Medulla oblongata (tissue), 1 donor: ENCODE results near the gene TRIM59.

Experiments used
- DNase-seq: peaks from one replicate; pipeline ENCODE4 v3.0.0-alpha.2; 2015; ENCODE audit errors: extremely low spot score

The TRIM59 gene

DNA sequence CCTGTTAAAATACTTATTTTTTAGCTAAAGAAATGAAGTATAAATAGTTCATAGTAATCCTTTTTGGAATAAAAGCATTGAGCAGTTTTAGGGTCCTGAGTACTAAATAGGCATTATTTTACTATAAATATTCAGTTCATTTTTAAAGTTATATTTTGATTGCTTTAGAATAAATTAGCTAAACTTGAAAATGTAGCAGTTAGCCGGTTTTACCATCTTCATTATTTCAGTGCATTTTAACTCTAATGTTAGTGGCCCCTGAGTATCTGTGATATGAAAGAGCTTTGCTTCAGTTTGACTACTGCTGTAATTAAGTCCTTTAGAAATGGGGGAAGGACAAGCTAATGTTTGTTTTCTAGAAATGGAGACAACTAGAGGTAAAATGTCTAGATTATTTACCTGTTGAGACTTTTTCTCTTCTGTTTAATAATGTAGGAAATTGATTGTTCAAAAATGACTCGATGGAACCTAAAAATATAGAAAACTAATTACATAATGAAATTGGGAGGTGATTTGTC lies 46.5 kb downstream of the TRIM59 start:
- no peak for DNase-seq

DNA sequence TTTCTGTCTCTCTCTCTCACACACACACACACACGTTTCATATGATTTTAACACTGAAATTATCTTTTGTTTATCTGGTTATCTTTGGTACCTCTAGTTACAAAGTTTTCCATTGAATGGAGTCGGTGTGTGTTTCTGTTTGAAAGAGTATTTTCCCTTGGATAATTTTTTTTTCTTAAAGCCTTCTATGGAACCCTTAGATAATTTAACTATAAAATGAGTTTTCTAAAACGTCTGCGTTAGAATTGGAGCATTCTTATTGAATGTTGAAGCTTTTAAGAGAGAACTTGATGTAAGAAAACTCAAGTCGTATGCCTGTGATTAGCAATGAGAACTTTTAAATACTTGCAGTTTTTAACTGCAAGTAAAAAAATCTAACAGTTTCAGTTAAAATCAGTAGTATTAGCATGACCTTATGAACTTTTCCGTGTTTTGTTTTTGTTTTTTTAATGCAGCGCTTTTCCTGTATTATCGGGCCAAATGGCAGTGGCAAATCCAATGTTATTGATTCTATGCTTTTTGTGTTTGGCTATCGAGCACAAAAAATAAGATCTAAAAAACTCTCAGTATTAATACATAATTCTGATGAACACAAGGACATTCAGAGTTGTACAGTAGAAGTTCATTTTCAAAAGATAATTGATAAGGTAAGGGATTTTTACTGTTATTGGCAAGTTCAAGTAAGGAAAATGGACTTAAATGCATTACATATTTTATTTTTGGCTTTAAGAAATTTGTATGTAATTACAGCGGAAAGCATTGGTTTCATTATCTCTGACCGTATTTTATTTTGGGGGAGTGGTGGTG lies 47.2 kb downstream of the TRIM59 start:
- no peak for DNase-seq

DNA sequence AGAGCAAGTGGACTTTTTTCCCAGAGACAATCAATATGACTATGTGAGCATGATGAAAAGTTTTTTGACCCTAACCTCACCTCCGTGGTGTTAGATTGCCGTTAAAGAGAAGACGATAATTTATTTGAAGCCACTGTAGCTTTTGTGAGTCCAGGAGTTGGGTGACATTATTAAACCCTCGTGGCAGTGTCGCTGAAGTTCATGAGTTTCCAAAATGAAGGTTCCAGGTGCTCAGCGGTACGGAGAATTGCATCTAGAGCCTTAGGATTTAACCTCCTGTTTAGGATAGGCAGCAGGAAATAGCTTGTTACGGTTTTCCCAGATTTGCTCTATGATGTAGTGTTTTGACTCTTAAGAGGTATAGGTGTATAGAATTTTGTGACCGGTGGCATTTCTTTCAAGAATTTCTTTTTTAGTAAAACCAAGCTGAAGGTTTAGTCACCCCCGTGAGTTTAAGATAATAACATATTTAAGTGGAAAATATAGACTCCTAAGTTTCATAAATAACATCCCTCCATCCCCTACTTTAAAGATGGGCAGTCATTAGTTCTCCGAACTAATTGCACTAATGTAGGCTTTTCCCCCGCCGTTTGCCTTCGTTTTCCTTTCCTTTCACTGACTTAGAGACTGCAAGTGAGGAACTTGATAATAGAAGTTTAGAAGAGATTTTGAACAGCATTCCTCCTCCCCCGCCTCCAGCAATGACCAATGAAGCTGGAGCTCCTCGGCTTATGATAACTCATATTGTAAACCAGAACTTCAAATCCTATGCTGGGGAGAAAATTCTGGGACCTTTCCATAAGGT lies 48.1 kb downstream of the TRIM59 start:
- DNase-seq: no peak

DNA sequence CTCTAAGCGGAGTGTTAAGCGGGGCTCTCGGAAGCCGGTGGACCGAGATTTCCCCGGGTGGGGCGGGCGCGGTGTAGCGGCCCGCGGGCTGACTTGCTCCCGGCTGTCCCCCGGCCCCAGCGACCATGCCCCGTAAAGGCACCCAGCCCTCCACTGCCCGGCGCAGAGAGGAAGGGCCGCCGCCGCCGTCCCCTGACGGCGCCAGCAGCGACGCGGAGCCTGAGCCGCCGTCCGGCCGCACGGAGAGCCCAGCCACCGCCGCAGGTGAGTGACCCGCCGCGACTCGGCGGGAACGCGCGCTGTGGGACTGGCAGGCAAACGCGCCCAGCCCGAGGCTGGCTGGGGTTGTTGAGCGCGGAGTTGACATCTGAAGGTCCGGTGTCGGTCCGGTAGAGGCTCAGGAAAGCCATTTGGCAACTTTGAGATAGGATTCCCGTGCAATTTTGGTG lies 48.9 kb downstream of the TRIM59 start:
- DNase-seq: no peak

DNA sequence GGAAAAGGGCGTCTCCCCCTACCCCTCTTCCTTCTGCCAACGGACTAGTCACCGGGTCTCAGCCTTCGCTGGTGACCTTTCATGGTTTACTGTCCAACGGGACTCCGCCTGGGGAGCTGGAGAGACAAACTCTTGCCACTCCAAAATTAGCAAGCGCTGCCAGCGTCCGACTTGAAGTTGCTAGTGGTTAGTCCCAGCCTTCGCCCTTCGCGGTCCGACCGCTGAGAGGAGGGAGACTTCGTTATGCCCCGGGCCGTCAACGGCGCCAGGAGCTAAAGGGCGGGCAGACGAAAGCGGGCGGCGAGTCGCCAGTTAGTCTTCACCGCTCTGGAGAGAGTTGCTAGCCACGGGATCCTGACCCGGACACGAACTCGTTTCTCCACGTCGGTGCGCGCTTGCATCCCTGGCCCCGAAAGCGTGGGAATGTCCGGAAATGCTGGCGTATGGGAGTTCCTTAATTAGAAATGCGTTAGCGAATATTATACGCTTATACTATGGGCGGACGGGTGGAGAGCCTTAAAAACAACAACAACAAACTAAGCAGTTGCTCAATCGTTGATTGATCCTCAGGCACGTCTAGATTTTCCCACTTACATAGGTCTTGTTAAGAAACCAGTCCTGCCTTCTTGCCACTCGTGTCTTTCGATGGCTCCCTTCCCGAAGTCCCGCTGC lies 49.4 kb downstream of the TRIM59 start:
- peak; percentile 28 for DNase-seq

DNA sequence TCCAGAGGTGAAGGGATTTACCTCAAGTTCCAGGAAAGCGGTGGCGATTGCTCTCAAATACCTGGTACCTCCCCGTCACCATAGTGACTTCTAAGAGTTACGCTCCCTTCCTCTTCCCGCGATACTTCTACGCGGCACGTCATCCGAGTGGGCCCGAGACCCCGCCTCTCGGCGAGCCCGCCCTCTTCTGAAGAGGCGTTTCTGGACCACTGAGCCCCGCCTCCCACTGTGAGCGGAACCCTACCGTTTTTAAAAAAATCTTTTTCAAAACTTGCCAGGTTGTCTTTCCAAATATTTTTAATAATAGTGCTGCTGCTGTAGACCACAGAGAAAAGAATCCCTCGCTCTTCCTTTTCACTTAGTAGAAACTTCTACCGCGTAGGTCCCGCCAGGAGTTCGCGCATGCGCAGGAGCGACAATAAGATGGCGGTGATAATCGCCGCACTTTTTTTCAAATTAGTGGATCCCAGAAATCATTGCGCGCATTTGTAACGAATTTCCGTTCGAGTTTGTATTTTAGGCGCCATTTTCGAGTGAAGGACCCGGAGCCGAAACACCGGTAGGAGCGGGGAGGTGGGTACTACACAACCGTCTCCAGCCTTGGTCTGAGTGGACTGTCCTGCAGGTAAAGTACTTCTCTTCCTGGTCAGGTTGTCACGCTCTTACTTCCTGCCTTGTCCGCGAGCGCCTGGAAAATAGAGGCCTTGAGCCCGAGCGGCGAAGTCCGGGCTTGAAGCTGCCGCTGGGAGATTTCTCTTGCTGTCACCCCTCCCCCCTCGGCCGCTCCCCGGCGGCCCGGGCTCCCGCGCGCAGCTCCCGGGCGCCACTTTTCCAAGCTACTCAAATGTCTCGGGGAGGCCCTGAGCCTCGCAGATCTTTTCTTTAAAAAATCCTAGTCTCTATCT lies 50.2 kb downstream of the TRIM59 start, which contains the start of the genes IFT80 and SMC4:
TSS of gene IFT80 (minus strand) at position 101 of the 905 bp plus-strand sequence. CDS start 14,625 bp downstream, outside the sequence.
TSS of gene SMC4 (plus strand) at position 526 of the 905 bp plus-strand sequence. CDS start 1,177 bp downstream, outside the sequence.
- DNase-seq: peak; percentile 97

DNA sequence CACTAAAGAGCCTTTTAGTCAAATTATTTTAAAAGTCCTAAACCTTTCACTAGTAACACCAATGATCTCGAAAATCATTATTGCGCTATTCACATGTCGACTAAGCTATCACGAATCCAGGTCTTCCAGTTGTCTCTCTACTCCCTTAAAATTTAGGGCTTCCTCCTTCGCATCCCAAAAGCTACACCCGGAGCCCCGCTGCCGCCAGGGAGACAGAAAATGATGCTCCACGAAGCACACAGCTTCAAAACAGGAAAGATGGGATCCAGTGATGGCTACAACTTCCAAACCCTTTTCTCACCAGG lies 50.8 kb downstream of the TRIM59 start:
- DNase-seq: no peak

DNA sequence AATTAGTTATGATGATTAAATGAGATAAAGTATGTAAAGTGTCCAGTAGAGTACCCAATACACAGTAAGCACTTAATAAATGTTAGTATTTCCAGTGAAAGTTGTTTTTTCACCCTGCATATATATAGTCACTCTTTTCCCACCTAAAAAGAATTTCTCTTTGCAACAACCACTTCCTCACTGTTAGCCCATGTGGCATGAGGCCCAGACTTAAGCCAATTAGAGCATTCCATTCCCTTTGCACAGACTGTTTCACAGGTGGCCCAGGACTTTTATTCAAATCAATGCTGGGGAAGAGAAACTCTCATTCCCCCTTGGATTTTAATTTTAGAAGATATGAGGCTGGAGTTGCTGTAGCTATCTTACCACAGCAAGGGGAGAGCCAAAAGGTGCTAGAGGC lies 54.3 kb downstream of the TRIM59 start:
- DNase-seq: no peak

DNA sequence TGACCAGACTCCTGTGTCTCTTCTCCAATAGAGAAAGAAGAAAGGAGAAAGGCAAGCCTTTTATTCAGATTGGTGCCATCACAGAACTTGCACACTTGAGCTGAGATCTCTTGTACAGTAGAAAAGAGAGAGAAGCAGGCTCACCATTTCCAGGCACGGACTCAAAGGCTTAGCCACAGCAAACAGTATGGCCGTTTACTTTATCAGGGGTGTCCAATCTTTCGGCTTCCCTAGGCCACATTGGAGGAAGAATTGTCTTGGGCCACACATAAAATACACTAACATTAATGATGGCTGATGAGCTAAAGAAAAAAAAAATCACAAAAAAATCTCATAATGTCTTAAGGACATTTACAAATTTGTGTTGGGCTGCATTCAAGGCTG lies 55.6 kb downstream of the TRIM59 start:
- DNase-seq: no peak

DNA sequence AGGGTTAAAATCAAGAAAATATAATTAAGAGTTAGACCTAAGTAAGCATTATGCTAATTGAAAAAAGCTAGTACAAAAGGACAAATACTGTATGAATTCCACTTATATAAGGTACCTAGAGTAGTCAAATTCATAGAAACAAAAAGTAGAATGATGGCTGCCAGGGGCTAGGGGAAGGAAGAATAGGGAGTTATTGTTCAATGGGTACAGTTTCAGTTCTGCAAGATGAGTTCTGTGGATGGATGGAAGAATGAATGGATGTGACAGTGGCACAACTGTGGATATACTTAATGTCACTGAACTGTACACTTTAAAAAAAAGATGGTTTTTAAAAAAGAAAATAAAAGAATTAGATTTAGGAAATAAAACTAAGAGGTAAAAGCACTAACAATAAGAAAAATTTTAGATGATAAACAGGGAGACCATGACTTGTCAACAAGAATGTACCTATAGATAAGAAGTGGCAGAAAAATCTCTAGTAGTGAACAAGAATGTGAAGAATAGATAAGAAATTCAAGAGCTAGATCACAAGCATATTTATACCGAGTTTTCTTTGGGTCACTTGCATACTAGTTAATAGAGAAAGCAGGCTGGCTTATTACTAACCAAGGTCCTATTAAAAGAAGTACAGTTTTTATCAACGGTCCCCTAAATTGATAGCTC lies 56.1 kb downstream of the TRIM59 start:
- DNase-seq: no peak

DNA sequence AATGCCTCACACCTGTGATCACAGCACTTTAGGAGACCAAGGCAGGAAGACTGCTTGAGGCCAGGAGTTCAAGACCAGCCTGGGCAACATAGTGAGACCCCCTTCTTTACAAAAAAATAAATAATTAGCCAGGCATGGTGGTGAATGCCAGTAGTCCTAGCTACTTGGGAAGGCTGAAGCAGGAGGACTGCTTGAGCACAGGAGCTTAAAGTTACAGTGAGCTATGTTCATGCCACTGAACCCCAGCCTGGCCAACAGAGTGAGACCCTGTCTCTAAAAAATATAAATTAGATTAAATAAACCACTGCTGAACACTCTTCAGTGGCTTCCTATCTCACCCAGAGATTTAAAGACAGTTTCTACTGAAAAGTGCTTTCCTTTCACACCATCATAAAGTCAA lies 56.8 kb downstream of the TRIM59 start:
- DNase-seq: no peak

DNA sequence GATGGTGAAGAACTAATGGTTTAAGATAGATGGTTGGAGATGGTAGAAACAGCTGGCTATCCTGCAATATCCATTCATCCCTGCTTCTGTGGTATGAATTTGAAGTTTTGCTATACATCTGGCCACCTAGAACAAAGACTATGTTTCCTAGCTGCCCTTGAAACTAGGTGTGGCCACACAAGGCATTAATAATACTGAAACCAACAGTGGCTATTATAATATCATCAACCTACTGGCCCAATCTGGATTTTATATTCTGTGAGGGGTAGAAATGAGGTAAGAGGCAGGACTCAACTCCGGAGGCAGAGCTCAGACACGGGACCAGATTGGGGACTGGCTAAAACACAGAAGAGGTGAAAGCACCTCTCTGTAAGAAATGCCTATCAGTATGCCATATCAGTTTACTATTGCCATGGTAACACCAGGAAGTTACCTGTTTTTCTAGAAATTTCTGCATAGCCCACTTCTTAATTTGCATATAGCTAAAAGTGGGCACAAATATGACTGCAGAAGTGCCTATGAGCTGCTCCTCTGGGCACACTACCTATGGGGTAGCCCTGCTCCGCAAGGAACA lies 58.9 kb downstream of the TRIM59 start:
- DNase-seq: no peak
